ENCODE results near the gene CACNB2.

CACNB2 gene

GRCh38 chr10:18312374-18313139, 172.3 kb downstream of the CACNB2 start:
- no peak for TF ChIP-seq CTCF (IDR thresholded peaks at IDR 0.05; ENCODE audit: borderline replicate concordance, insufficient read depth, low read depth, low read length)
- H3K4me3 ChIP-seq (ENCODE audit: low read depth, low read length) = no peak overlapping the region

GRCh38 chr10:18313140-18313530, 172.9 kb downstream of the CACNB2 start:
- H3K4me3 ChIP-seq (ENCODE audit: low read depth, low read length) = no peak overlapping the region
- no peak for TF ChIP-seq CTCF (IDR thresholded peaks at IDR 0.05; ENCODE audit: borderline replicate concordance, insufficient read depth, low read depth, low read length)

- H3K4me3 ChIP-seq (ENCODE audit: low read depth, low read length) = no peak overlapping the region
- no peak for TF ChIP-seq CTCF (IDR thresholded peaks at IDR 0.05; ENCODE audit: borderline replicate concordance, insufficient read depth, low read depth, low read length)
Measured at GRCh38 chr10:18313626-18314025, 173.4 kb downstream of the CACNB2 start.

GRCh38 chr10:18319628-18320027, 179.4 kb downstream of the CACNB2 start:
- no peak overlapping the region for H3K4me3 ChIP-seq (ENCODE audit: low read depth, low read length)
- TF ChIP-seq CTCF (IDR thresholded peaks at IDR 0.05; ENCODE audit: borderline replicate concordance, insufficient read depth, low read depth, low read length) = no peak

DNA sequence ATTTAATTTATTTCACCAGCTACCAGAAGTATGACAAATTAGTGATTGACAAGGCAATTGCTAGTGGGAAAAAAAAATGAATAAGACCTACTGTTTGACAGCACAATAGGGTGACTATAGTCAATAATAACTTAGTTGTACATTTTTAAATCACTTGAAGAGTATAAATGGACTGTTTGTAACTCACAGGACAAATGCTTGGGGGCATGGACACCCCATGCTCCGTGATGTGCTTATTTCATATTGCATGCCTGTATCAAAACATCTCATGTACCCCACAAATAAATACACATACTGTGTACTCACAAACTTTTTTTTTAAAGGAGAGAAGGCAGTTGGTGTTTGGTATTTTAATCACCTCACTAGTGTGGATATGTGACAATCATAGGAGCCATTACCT, 181.1 kb downstream of the CACNB2 start:
- TF ChIP-seq CTCF (IDR thresholded peaks at IDR 0.05; ENCODE audit: borderline replicate concordance, insufficient read depth, low read depth, low read length) = no peak
- no peak overlapping the region for H3K4me3 ChIP-seq (ENCODE audit: low read depth, low read length)

DNA sequence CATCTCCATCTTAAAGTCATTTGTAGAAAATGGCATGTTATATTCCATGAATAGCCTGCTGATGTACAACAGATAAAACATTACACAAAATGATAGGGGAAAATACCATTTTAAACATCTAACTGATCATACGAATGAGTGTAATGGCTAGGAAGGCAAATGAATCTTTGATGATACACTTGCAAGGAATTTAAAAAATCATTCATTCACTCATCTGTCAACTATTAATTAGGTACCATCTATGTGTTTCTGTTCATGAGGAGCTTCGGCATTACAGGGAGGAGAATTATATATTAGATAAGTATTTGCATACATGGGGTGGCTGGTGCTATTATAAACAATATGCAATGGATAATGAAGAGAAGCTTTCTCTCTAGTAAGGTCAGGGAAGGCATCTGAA, 183.7 kb downstream of the CACNB2 start:
- TF ChIP-seq CTCF (IDR thresholded peaks at IDR 0.05; ENCODE audit: borderline replicate concordance, insufficient read depth, low read depth, low read length) = no peak
- H3K4me3 ChIP-seq (ENCODE audit: low read depth, low read length) = no peak overlapping the region

DNA sequence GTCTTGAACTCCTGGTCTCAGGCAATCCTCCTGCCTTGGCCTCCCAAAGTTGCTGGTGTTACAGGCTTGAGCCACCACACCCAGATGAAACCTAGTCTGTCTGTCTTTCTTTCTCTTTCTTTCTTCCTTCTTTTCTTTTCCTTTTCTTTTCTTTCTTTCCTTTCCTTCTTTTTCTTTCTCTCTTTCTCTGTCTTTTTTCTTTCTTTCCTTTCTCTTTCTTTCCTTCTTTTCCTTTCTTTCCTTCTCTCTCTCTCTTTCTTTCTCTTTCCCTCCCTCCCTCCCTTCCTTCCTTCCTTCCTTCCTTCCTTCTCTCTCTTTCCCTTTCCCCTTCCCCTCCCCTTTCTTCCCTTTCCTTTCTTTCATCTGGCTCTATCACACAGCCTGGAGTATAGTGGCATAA, 185.2 kb downstream of the CACNB2 start:
- H3K4me3 ChIP-seq (ENCODE audit: low read depth, low read length) = no peak overlapping the region
- no peak for TF ChIP-seq CTCF (IDR thresholded peaks at IDR 0.05; ENCODE audit: borderline replicate concordance, insufficient read depth, low read depth, low read length)
